ENCODE results near the gene DYRK2.

The DYRK2 gene

DNA sequence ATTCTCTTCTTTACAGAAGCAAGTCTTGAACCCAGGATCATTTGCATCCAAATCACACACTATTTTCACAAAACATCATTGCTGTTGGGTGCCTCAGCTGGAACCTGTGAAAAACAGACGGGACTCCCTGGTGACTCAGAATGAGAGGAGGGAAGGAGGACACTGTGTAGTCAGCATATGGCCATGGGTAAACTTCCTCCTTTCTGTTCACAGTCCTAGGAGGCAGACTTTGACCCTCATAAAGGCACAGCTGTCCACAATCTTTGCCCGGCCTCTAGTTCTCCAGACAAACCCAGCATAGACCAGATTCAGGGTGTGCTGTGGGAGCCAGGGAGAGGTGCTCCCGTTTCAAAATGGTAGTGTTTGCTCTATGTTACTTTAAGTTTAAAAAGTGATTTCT, 62.0 kb downstream of the DYRK2 start:
- Histone ChIP-seq H3K27me3 (ENCODE audit: control insufficient read depth in 3 of 3, insufficient read depth in 3 of 3, low read depth in 1 of 3, low read length in 3 of 3) (no peaks in the 10 kb centered on the region), H2BK5ac (ENCODE audit: low read length) (no peak overlapping the region), H4K8ac (ENCODE audit: low read depth, low read length) (no peak overlapping the region), H3K9me3 (replicated peaks in 1 of 2; ENCODE audit: control insufficient read depth in 2 of 2, insufficient read depth in 1 of 2, low read depth in 1 of 2, low read length in 2 of 2) (no peaks in the 10 kb centered on the region), H3K79me1 (ENCODE audit: low read depth, low read length) (no peaks in the 10 kb centered on the region), H3K4me3 (ENCODE audit: low read length in 2 of 2) (no peak overlapping the region), H3K36me3 (replicated peaks in 1 of 2; ENCODE audit: control insufficient read depth in 2 of 2, insufficient read depth in 2 of 2, low read length in 2 of 2) (no peaks in the 10 kb centered on the region), H2AFZ (ENCODE audit: low read length) (no peak overlapping the region), H3K23ac (ENCODE audit: low read depth, low read length, poor library complexity) (no peak overlapping the region), H3K27ac (replicated peaks; ENCODE audit: low read length) (no peak overlapping the region), H3K18ac (ENCODE audit: low read length) (no peak overlapping the region), H3K4ac (ENCODE audit: low read length) (no peak overlapping the region), H2BK120ac (ENCODE audit: low read depth, low read length) (no peak overlapping the region), H3K4me1 (ENCODE audit: control insufficient read depth in 2 of 2, insufficient read depth in 1 of 2, low read depth in 1 of 2, low read length in 2 of 2) (no peaks in the 10 kb centered on the region), H2AK5ac (ENCODE audit: low read depth, low read length) (no peak overlapping the region), H3K9ac (ENCODE audit: low read depth, low read length, poor library complexity) (no peak overlapping the region), H2BK12ac (ENCODE audit: low read length) (no peak overlapping the region), H4K91ac (ENCODE audit: low read depth, low read length, poor library complexity) (no peak overlapping the region), H3K4me2 (ENCODE audit: insufficient read depth, low read length, poor library complexity, severe bottlenecking) (no peak overlapping the region), H2BK15ac (ENCODE audit: low read length) (no peak overlapping the region), H3K14ac (ENCODE audit: low read length) (no peak overlapping the region)
- WGBS, 2 donors (ENCODE audit: extremely low coverage in 2 of 2, insufficient read length in 2 of 2, insufficient replicate concordance in 1 of 2), result no CpG with 5 or more reads among the region's 3 CpGs
- DNase-seq (ENCODE audit: low spot score), result no peak

DNA sequence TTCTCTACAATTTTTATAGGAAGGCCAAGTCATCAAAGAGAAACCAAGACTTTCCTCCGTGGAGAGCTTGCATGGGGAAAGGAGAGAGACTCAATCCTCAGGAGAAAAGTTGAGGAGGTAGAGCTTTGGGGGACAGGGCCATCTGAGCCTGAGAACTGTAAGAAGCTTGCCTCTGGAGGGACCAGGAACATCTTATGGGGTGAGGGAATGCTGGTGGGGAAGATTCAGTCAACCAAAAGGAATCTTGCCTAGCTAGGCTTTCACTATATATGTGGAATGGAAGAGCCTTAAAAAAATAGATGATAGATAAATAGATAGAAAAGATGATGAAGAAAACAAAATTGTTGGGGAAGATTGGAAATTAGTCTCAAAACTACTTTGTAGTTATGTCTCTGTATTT, 63.5 kb downstream of the DYRK2 start:
- Histone ChIP-seq H3K4me2 (ENCODE audit: insufficient read depth, low read length, poor library complexity, severe bottlenecking) (no peak overlapping the region), H2BK5ac (ENCODE audit: low read length) (no peak overlapping the region)

DNA sequence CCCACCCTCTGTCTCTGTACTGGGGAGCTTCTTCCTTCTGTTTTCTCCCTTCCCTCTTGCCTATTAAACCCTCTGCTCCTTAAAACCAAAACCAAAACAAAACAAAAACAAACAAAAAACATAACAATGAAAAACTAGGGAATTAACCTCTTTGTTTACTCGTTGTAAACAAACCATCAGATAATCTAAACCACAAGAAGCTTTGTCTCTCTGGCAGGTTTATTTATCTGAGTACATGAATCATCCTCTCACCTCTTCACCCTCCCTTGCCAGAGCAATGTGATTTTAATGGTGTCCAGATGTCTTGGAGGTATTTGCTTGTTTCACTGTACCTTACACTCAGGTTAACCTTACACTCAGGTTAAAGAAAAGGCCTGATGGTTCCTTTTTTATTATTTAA, 66.1 kb downstream of the DYRK2 start:
- no peak overlapping the region for H3K27ac ChIP-seq (replicated peaks; ENCODE audit: low read length)
- H2AFZ ChIP-seq (ENCODE audit: low read length), result no peak overlapping the region
- H3K36me3 ChIP-seq (replicated peaks in 1 of 2; ENCODE audit: control insufficient read depth in 2 of 2, insufficient read depth in 2 of 2, low read length in 2 of 2), result no peaks in the 10 kb centered on the region
- no peak overlapping the region for H2BK5ac ChIP-seq (ENCODE audit: low read length)
- no peak overlapping the region for H2BK15ac ChIP-seq (ENCODE audit: low read length)
- H3K4me2 ChIP-seq (ENCODE audit: insufficient read depth, low read length, poor library complexity, severe bottlenecking), result no peak overlapping the region
- H3K79me1 ChIP-seq (ENCODE audit: low read depth, low read length), result no peaks in the 10 kb centered on the region
- no peak overlapping the region for H3K9ac ChIP-seq (ENCODE audit: low read depth, low read length, poor library complexity)
- H2AK5ac ChIP-seq (ENCODE audit: low read depth, low read length), result no peak overlapping the region
- H3K14ac ChIP-seq (ENCODE audit: low read length), result no peak overlapping the region
- no peak overlapping the region for H3K23ac ChIP-seq (ENCODE audit: low read depth, low read length, poor library complexity)
- no peak overlapping the region for H3K4me3 ChIP-seq (ENCODE audit: low read length in 2 of 2)
- H3K4ac ChIP-seq (ENCODE audit: low read length), result no peak overlapping the region
- H3K18ac ChIP-seq (ENCODE audit: low read length), result no peak overlapping the region
- H4K91ac ChIP-seq (ENCODE audit: low read depth, low read length, poor library complexity), result no peak overlapping the region
- no peak overlapping the region for H2BK120ac ChIP-seq (ENCODE audit: low read depth, low read length)
- no CpG with 5 or more reads among the region's 1 CpG for WGBS, 2 donors (ENCODE audit: extremely low coverage in 2 of 2, insufficient read length in 2 of 2, insufficient replicate concordance in 1 of 2)
- H2BK12ac ChIP-seq (ENCODE audit: low read length), result no peak overlapping the region
- no peaks in the 10 kb centered on the region for H3K27me3 ChIP-seq (ENCODE audit: control insufficient read depth in 3 of 3, insufficient read depth in 3 of 3, low read depth in 1 of 3, low read length in 3 of 3)
- H4K8ac ChIP-seq (ENCODE audit: low read depth, low read length), result no peak overlapping the region
- H3K4me1 ChIP-seq (ENCODE audit: control insufficient read depth in 2 of 2, insufficient read depth in 1 of 2, low read depth in 1 of 2, low read length in 2 of 2), result no peaks in the 10 kb centered on the region
- DNase-seq (ENCODE audit: low spot score), result no peak
- H3K9me3 ChIP-seq (replicated peaks in 1 of 2; ENCODE audit: control insufficient read depth in 2 of 2, insufficient read depth in 1 of 2, low read depth in 1 of 2, low read length in 2 of 2), result no peaks in the 10 kb centered on the region

More for the DNA sequence above, 63.5 kb downstream of the DYRK2 start:
- no peak overlapping the region for H2BK15ac ChIP-seq (ENCODE audit: low read length)
- no peaks in the 10 kb centered on the region for H3K79me1 ChIP-seq (ENCODE audit: low read depth, low read length)
- H3K23ac ChIP-seq (ENCODE audit: low read depth, low read length, poor library complexity), result no peak overlapping the region
- H4K91ac ChIP-seq (ENCODE audit: low read depth, low read length, poor library complexity), result no peak overlapping the region
- no peak overlapping the region for H3K4me3 ChIP-seq (ENCODE audit: low read length in 2 of 2)
- H4K8ac ChIP-seq (ENCODE audit: low read depth, low read length), result no peak overlapping the region
- no peak overlapping the region for H3K18ac ChIP-seq (ENCODE audit: low read length)
- no peak overlapping the region for H2BK120ac ChIP-seq (ENCODE audit: low read depth, low read length)
- no peak overlapping the region for H3K4ac ChIP-seq (ENCODE audit: low read length)
- H2AK5ac ChIP-seq (ENCODE audit: low read depth, low read length), result no peak overlapping the region
- DNase-seq (ENCODE audit: low spot score), result no peak
- WGBS, 2 donors (ENCODE audit: extremely low coverage in 2 of 2, insufficient read length in 2 of 2, insufficient replicate concordance in 1 of 2), result no CpG with 5 or more reads among the region's 1 CpG
- no peaks in the 10 kb centered on the region for H3K36me3 ChIP-seq (replicated peaks in 1 of 2; ENCODE audit: control insufficient read depth in 2 of 2, insufficient read depth in 2 of 2, low read length in 2 of 2)
- H3K27ac ChIP-seq (replicated peaks; ENCODE audit: low read length), result no peak overlapping the region
- H2BK12ac ChIP-seq (ENCODE audit: low read length), result no peak overlapping the region
- no peaks in the 10 kb centered on the region for H3K9me3 ChIP-seq (replicated peaks in 1 of 2; ENCODE audit: control insufficient read depth in 2 of 2, insufficient read depth in 1 of 2, low read depth in 1 of 2, low read length in 2 of 2)
- H3K14ac ChIP-seq (ENCODE audit: low read length), result no peak overlapping the region
- no peaks in the 10 kb centered on the region for H3K27me3 ChIP-seq (ENCODE audit: control insufficient read depth in 3 of 3, insufficient read depth in 3 of 3, low read depth in 1 of 3, low read length in 3 of 3)
- H2AFZ ChIP-seq (ENCODE audit: low read length), result no peak overlapping the region
- H3K9ac ChIP-seq (ENCODE audit: low read depth, low read length, poor library complexity), result no peak overlapping the region
- no peaks in the 10 kb centered on the region for H3K4me1 ChIP-seq (ENCODE audit: control insufficient read depth in 2 of 2, insufficient read depth in 1 of 2, low read depth in 1 of 2, low read length in 2 of 2)
